Fibroblast of skin of right quadriceps (primary cell): ENCODE measurements around the gene NDUFA7.

ENCODE experiments used
- DNase-seq: peaks from one replicate; pipeline ENCODE4 v3.0.0-alpha.2; 2013

The NDUFA7 gene

GRCh38 chr19:8261347-8261746 is 59.8 kb downstream of the NDUFA7 start:
- no peak for DNase-seq
